Hematopoietic multipotent progenitor cell treated with erythropoietin and hydrocortisone succinate and interleukin-3 and kit ligand, for 6 days (in vitro differentiated cells): Measurements from ENCODE around the gene SRP68.
"Not testable (repeated sequence)": the region's sequence is repeated elsewhere in the genome, so short reads cannot be mapped to it uniquely, and the experiment has no call there.

Experiments
- DNase-seq: peaks from one replicate; pipeline ENCODE4 v3.0.0-alpha.2; 2015

Gene SRP68

DNA sequence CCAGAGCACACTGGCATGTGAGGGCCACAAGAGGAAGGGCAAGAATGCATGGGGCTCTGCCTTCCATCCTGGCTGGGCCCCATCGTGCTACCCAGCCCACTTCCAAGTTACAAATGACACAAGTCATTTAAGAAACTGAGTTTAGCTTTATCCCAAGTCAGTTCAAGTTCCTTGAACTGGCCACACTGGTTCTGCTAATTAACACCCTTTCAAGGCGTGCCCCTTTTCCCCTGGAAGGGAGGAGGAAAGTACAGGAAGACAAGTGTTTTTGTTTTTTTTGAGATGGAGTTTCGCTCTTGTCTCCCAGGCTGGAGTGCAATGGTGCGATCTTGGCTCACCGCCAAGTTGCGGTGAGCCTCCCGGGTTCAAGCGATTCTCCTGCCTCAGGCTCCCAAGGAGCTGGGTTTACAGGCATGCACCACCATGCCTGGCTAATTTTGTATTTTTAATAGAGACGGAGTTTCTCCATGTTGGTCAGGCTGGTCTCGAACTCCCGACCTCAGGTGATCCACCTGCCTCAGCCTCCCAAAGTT, 27.8 kb downstream of the SRP68 start:
- DNase-seq: not testable (repeated sequence)

DNA sequence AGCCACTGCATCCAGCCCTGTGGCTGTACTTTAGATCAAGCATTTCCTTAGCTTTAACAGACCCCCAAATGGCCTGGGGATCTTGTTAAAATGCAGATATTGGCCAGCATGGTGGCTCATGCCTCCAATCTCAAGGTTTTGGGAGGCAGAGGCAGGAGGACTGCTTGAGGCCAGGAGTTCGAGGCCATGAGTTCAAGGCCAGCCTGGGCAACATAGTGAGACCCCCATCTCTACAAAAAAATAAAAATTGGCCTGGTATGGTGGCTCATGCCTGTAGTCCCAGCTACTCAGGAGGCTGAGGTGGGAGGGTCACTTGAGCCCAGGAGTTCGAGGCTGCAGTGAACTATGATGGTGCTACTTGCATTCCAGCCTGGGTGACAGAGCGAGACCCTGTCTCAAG, 29.4 kb downstream of the SRP68 start:
- DNase-seq: not testable (repeated sequence)

DNA sequence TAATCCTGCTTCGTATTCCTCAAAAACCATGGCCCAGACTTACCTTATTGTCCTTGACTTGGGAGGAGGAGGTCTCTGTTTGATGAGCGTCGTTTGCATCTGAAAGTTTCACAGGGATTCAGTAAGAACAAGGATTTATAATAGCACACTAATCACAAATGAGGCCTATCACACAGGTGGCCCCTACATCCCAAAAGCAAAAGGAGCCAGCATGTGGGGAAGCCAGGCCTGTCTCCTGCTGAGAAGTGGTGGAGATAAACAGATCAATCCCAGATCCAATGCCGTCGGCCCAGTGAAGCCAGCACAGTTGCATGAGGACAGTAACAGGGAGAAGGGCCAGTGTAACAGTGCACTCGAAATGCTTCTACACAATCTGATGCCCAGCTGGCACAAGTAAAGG, 31.9 kb downstream of the SRP68 start:
- DNase-seq: no peak

DNA sequence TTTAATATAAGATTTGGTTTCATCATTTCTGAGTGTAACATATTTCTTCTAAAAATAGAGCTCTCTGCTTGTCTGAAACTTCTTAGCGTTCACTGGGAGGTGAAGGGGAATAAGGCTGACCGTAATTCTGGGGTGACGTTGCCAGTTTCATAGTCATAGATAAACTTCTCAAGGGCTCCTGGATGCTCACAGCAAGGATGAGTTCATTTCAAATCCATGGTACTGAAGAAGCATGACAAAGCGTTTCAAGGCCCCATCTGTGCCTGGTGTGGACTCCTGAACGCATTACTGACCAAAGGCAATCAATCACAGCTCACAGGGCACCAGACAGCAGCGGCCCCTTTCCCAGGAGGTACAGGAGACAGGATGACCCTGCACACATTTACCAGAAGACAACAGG, 33.2 kb downstream of the SRP68 start:
- no peak for DNase-seq

DNA sequence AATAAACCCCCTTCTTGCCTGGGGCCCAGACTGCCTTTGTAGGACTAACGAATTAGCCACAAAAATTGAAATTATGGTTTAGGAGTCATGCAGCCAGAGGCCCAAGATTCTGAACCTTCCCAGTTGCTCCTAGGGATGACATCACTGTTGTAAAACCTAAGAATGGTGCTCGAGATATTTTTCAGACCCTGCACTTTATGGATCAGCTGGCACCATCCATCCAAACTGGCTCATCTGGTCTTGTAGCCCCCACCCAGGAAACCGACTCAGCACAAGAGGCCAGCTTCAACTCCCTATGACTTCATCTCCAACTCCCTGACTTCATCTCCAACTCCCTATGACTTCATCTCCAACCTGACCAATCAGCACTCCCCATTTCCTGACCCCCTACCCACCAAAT, 34.3 kb downstream of the SRP68 start:
- DNase-seq: no peak

DNA sequence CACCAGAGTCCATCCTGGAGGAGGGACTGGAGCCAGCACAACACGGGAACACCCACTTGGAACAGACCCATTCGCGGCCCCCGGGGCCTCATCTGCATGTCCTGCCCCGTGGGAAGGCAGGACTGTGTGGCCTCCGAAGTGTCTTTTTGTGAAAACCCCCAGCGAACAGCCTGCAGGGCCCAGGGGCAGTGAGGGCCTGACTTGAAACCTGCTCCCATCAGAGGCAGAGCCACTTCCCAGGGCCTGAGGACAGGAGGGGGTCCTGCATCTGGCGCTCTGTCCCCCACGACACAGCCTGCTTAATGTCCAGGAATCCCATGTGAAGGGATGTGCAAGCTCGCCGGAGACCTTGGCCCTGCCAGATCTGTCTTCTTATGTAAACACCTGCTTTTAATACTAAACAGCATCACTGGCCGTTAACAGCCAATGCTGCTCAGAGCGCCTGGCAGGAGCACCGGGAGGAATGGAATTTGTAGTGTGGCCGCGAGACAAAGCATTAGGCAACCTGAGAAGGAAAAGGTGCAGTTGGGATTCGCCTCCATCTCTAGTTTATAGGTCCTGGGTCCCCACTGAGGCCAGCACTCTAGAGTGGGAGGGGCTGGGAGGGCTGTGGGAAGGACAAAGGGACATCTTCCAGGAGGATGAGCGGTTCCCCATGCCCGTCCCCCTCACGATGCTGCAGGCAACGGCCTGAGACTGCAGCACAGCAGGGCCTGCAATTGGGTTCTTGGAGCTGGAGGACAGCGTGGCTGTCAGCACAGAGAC, 35.6 kb downstream of the SRP68 start:
- no peak for DNase-seq

DNA sequence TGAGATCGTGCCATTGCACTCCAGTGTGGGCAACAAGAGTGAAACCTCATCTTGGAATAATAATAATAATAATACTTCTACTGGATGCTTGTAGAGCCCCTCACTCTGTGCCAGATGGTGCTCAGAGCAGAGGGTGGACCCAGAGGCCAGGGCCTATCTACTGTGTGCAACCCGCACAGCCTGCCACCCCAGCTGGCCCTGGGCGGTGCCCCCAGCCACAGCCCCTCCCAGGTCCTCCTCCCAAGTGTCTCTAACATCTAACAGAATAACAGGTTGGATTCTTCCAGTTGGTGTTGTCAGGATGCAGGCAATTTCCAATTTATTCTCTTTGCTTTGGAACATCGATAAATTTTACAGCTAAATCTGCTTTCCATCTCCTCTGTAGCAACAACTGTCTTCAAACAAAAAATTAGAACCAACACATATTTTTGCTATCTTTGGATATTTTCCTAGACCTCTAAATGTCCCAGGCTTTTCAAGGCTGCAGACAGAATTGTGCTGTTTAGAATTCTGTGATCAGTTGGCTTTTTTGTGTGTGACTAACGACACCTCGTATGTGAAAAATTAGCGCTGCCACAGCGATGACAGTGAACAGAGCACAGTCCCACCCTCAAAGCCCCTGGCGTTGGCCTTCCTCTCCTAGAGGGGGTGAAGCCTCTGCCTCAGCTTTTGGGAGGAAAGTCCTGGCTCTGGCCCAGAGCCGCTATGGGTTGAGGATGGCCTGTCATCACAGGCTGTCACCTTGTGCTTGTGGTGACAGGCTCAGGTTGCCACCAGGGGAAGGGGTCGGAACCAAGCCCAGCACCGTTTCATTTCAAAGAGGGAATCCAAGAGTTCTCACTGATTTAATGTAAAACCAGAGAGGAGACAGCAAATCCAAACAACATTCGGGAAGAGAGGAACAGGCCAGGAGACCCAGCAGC, 37.6 kb downstream of the SRP68 start:
- DNase-seq: peak; percentile 90

DNA sequence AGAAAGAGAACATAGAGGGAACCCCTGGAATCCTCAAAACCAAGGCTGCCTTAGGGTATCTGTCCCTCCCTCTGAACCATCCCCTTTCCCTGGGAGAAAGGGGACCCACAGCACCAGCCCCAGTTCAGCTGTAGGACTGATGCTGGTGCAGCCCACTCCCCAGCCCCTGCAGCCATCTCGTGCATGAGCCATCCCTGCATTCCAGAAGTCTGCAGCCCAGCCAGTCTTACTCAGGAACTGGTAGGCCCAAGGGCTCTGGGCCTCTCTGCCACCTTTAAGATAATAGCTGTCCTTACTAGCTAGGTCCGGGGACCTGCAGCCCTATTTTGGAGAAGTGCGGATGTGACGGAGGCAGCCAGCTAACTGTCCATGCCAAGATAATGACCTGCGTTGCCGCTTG, 39.2 kb downstream of the SRP68 start:
- DNase-seq: no peak

DNA sequence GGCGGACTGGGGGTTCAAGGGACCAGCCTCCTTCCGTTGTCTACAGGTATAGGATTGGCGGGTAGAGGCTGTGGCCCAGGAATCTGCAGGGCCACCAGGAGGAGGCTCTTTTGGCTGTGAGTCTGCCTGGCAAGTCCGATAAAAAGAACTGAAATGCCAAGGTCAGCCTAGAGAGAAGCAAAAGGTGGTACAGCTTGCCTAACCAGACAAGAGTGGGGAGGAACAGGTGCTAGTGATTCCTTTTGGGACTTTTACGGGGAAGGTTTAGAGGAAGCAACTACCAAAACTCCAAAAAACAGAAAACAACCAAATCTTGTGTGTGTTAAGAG, 39.6 kb downstream of the SRP68 start:
- no peak for DNase-seq

DNA sequence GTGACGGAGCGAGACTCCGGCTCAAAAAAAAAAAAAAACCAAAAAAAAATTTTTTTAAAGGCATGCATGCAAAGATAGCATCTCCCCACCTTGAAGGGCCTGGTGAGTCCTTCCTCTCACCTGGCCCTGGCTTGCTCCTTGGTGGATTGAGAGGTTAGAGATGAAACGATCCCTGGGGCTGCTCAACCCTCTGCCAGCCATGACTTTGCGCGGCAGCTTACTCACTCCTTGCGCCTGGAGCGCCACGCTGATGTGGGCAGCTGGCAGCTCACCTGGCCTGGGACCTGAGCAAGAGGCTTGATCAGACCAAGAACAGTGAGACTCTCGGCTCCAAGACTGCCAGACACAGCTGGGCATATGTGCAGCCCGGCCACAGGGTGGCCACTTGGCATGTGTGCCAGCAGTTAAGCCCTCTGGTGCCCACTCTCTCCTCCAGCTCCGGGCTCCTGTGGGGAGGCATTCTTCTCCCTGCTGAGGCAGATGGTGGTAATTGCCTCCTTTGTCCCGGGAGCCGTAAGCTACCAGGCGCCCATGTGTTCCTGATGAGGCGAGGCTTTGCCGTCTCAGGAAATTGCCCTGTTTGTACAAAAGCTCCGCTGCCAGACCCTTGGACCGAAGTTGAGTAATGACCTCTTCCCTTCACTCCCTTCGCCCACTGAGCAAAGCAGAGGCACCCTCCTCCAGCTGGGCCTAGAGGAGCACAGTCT, 40.1 kb downstream of the SRP68 start:
- peak; percentile 33 for DNase-seq

DNA sequence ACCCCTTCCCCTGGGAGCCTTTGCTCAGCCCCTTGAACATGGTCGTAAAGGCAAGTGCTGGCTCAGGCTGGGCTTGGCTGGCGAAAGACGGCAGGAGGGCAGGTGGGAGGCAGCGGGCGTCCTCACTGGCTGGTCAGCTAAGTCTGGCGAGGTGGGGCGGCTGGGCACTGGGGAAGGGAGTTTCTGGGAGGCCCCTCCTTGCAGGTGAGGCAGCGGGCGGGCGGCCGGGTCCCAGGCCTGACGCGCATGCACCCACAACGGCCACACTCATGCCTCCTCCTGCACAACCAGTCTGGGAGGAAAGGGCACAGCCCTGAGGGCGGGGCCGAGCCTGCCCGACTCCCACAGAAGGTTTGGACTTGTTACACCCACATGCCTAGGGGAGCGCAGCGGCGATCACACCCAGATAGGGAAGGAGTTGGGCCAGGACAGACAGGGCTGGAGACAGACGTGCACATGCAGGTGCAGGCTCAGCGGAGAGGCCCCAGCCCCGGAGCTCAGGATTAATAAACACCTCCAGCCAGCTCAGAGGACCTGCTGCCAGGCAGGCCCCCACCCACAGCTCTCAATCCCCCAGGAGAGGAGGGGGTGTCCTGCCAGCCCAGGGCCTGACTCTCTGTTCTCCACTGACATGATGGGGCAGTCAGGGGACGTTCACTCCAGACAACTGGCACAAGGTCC, 45.0 kb downstream of the SRP68 start, which contains the start of gene EVPL:
TSS of gene EVPL (minus strand) at position 148 of the 681 bp plus-strand sequence. CDS start at position 40, 108 bp downstream.
- DNase-seq: peak; percentile 87

DNA sequence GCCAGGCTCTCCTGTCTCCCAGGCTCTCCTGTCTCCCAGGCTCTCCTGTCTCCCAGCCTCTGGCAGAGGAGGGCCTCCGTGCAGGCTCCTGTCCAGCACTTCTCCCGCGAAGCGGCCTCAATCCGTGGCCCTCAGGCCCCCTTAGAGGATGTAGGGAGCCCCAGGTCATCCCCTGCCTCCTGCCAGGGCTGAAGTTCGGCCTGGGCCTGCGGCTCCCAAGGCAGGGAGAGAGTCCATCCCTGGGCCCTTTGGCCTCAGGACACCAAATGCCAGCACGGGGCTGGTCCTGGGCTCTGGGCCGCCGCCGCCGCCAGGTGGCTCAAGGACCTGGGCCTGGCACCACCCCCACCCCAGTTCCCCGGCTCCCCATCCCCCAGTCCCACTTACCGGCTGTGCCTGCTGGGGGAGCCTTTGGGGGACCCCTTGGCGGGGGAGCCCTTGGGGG, 45.6 kb downstream of the SRP68 start:
- no peak for DNase-seq

DNA sequence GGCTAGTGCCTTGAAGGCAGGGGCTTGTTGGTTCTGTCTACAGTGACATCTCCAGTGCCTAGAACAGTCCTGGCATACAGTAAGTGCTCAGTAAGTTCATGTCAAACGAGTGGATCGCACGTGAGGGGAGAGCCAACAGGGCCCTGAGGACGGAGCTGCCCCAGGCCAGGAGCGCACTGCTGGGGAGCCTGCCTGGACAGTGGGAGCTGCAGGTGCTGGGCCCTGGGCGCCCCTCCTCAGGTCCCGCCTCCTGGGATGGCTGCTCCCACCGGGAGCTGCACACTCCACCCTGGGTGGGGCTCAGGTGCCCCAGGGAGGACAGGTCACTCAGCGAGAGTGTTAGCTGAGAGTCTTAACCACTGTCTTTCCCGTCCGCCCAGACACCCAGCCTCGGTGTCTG, 47.0 kb downstream of the SRP68 start:
- DNase-seq: no peak

DNA sequence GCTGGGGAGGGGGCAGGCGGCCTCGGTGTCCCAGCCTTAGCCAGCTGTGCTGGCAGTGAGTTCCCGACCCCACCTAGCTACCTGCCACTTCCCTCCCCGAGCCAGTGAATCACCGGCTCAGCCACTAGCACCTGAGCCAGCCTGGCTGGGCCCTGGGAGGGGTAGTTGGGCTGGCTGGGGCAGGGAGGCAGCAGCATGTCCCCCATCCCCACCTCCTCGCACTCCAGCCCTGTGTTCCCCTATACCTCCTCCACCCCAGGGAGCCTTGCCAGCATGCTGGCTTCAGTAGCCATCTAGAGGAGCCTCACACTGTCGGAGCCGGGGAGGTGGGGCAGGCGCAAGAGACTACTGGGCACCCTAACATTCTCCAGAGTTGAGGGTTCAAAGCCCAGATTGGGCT, 48.0 kb downstream of the SRP68 start:
- DNase-seq: no peak

DNA sequence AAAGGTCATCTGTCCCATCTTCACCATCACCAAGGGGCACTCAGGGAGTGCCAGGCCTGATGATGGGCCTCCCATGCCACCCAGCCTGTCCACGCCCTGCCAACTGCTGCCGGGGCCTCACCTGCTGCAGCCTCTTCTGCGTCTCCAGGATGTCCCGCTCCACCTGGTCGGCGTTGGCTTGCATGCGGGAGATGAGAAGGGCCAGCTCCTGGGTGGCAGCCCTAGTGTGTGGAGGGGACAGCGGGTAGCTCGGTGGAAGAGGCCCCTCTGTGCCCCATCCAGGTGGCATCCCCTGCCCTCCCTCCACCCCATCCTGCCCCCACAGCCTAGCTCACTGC, 48.4 kb downstream of the SRP68 start:
- no peak for DNase-seq

DNA sequence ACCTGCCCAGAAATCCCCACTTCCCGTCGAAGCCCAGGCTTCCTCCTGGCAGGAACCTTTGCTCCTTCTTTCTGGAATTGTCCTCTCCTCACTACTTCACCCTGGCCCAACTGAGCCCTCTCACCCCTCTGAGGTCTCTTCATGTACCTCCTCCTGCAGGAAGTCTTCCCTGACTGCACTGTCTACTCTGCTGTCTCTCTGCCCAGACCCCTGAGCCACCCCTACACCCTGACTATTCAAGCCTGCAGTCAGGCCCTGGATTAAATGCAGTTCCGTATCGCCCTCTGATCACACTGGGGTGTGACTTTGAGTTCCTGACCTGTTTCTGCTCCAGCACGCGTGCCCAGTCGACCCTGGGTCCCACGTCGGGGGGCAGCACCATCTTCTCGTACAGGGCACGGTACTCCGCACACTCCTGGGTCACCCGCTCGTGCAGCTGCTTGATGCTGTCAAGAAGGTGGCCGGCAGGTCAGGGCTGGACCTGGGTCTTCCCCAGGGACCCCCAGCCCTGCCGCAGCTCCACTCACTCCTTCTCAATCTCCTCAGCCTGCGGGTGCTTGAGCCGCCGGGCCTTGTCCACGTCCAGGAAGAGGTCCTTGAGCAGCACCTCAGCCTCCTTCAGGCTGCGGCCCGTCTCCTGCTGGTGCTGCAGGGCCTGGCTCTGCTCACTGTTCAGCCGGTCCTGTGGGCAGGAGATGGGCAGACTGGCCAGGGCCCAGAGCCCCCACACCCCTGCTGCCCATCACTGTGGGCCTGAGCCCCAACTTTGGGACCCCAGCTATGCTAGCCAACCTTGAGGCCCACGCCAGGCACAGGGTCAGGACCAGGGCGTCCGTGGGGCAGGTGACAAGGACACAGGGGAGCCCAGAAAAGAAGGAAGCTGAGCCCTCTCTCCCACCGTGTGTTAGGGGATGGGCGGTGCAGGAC, 49.1 kb downstream of the SRP68 start:
- no peak for DNase-seq

DNA sequence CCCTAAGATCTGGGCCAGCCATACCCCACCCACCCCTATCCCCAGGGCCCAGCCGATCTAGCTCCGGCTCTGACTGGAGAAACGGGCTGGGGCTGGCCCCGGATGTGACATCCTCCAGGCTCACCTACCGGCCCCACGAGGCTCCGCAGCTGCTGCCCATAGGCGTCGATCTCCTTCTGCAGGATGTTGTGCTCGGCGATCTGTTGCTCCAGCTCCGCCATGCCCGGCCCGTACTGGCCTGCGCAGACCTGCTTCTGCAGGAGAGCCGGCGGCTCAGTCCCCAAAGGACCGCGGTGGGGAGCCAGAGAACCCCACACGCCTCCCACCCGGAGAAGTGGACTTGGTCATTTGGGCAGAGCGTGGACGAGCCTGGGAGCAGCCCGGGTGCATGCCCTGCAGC, 50.0 kb downstream of the SRP68 start:
- no peak for DNase-seq

DNA sequence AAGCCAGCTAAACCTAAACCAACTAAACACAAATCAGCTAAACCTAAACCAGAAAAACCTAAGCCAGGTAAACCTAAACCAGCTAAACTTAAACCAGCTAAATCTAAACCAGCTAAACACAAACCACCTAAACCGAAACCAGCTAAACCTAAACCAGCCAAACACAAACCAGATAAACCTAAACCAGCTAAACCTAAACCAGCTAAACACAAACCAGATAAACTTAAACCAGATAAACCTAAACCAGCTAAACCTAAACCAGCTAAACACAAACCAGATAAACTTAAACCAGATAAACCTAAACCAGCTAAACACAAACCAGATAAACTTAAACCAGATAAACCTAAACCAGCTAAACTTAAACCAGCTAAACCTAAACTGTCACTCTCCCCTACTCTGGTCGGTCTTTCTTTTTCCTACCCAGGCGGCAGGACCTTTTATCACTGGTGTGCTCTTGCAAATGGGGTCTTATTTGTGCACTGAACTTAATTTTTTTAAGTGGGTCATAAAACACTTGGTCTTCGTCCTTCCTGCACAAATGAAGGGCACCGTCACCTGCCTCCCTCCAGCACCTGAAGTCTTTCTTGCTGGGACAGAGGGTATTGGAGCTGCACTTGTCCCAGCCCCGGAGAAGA, 52.4 kb downstream of the SRP68 start:
- no peak for DNase-seq

DNA sequence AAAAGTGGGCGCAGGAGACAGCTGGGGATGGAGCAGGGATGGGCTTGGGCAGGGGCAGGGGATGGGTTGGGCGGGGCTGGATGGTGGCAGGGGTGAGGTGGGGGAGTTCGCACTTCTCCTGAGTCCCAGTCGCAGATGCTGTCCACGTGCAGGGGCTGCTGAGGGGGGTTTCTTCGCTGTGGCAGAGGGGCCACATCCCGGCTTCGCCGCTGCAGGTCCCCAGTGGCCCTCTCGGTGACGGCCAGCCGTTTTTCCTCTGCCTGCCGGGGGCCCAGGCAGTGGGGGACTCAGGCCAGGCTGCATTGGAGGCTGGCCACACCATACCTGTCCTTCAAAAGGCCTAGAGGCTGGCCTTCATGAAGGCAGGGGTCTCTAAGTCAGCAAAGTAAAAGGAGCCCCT, 53.5 kb downstream of the SRP68 start:
- no peak for DNase-seq

DNA sequence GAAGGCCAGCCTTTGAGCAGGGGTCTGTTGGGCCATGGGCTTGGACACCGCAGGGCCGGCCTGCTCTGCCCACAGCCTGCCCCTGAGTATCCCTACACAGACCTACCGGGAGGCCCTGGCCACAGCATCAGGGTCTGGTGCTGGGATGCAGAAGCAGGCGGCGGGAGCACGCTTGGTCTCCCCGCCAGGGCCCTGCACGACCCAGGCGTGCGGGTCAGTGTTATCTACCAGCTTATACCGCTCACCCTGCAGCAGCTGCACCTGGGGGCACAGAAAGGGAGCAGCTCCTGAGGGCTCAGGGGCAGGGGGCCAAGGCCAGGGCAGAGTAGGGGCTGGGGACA, 54.0 kb downstream of the SRP68 start:
- DNase-seq: no peak
